ENCODE data around the gene INTS11. TPM values are rescaled to one million over a fixed set of nuclear protein-coding genes. Genes with fewer than 3 reads are reported as not detected.

Gene INTS11
- total RNA-seq, 3 donors from 2014 or later (not counting 1 experiment from before 2014, with no cell fraction given) = 150 to 189 (median 181) TPM

DNA sequence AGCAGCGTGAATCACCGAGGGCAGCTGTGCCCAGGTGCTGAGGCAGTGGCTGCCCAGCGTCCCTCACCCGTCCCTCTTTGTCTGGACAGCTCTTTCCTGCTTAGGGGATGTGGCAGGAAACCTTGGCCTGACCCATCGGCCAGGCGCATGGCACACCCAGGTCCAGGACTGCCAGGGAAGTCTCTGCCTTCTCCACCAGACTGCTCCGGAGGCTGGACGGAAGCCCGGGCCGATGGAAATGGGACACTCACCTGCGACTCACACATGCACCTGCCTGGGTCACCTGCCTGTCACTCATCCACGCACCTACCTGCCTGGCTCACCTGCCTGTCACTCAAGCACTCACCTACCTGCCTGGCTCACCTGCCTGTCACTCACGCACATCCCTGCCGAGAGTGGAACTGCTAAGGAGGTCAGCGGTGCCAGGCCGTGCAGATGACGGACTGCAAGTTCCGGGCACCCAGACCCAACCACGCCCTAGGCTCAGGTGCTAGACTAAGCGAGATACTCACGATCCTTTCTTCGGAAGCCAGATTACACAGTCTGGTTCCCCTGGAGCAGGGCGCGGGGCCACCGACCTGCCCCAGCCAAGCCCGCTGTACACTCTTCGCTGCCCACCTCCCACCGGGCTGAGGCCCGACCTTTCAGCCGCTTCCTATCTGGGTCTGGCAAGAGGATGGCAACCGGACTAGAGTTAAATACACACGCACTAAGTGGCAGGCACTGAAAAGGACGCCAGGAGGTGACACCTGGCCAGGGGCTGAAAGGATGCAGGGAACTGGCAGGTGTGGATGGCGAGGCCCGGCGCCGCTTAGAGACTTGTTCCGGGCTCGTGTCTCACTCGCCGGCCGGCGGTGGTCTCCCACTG, 51.9 kb downstream of the INTS11 start:
- WGBS (ENCODE audit: insufficient coverage) = 48% methylated on average over 43 of the region's 43 CpGs
- no peaks in the 10 kb centered on the region for H3K36me3 Mint-ChIP-seq
- H3K27me3 ChIP-seq (ENCODE audit: control insufficient read depth, insufficient read depth, low read length) = no peaks in the 10 kb centered on the region
- H3K4me1 Mint-ChIP-seq = peaks cover 28 to 44% of the 10 kb centered on the region in 2 donors
- ATAC-seq (peak in 1 of 3 donors; percentile 5), DNase-seq (no peak)
- H3K27ac ChIP-seq (ENCODE audit: low read length) = peak overlapping the region; percentile 36
- H3K4me3 Mint-ChIP-seq = peak overlapping the region; percentile 84
- TF ChIP-seq, protein P1, sequence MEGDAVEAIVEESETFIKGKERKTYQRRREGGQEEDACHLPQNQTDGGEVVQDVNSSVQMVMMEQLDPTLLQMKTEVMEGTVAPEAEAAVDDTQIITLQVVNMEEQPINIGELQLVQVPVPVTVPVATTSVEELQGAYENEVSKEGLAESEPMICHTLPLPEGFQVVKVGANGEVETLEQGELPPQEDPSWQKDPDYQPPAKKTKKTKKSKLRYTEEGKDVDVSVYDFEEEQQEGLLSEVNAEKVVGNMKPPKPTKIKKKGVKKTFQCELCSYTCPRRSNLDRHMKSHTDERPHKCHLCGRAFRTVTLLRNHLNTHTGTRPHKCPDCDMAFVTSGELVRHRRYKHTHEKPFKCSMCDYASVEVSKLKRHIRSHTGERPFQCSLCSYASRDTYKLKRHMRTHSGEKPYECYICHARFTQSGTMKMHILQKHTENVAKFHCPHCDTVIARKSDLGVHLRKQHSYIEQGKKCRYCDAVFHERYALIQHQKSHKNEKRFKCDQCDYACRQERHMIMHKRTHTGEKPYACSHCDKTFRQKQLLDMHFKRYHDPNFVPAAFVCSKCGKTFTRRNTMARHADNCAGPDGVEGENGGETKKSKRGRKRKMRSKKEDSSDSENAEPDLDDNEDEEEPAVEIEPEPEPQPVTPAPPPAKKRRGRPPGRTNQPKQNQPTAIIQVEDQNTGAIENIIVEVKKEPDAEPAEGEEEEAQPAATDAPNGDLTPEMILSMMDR (IDR thresholded peaks at IDR 0.05) = no peak
- no peaks in the 10 kb centered on the region for H3K27me3 Mint-ChIP-seq (ENCODE audit: low read depth in 2 of 2)
- H3K36me3 ChIP-seq (ENCODE audit: control insufficient read depth, insufficient read depth, low read length) = peaks cover 3% of the 10 kb centered on the region
- peak overlapping the region; percentile 51 to 58 for H3K27ac Mint-ChIP-seq
- no peaks in the 10 kb centered on the region for H3K9me3 Mint-ChIP-seq
- intact Hi-C loops (cut with micrococcal nuclease) = loop anchor here (5.0 kb wide), 2 partner anchors 35 to 155 kb away; partner anchors contain the start of genes ACAP3, C1orf159 and PUSL1
- H3K4me3 ChIP-seq (ENCODE audit: low read length) = peak overlapping the region; percentile 74
- H3K4me1 ChIP-seq (ENCODE audit: control insufficient read depth, insufficient read depth, low read length) = peaks cover 42% of the 10 kb centered on the region
- no peaks in the 10 kb centered on the region for H3K9me3 ChIP-seq (ENCODE audit: control insufficient read depth, insufficient read depth, low read length)

DNA sequence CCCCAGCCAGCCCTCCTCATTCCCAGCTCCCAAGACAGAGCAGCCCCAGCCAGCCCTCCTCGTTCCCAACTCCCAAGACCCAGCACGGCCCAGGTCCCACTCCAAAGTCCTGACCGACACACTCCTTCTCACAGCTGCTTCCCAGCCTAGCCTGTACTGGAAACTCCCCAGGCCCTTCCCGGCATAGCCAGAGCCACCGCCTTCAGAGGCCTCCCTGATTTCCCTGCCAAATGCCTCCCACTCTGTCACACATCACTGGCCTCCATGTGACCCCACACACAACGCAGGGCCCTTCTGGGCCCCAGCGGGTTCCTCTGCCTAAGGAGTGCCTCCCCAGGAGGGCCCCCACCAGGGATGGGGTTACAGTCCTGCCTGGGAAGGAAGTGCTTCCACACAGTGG, 53.6 kb downstream of the INTS11 start:
- no peak for ATAC-seq
- no peak overlapping the region for H3K4me3 ChIP-seq (ENCODE audit: low read length)
- peaks cover 42% of the 10 kb centered on the region for H3K4me1 ChIP-seq (ENCODE audit: control insufficient read depth, insufficient read depth, low read length)
- TF ChIP-seq, protein P1 (IDR thresholded peaks at IDR 0.05) = no peak
- H3K4me1 Mint-ChIP-seq = peaks cover 28 to 49% of the 10 kb centered on the region in 2 donors
- H3K27ac ChIP-seq (ENCODE audit: low read length) = no peak overlapping the region
- H3K4me3 Mint-ChIP-seq = peak overlapping the region; percentile 84
- 91% methylated on average over 7 of the region's 7 CpGs for WGBS (ENCODE audit: insufficient coverage)
- H3K9me3 ChIP-seq (ENCODE audit: control insufficient read depth, insufficient read depth, low read length) = no peaks in the 10 kb centered on the region
- intact Hi-C loops (cut with micrococcal nuclease) = loop anchor here (5.0 kb wide), 2 partner anchors 36 to 154 kb away; partner anchors contain the start of genes ACAP3, C1orf159 and PUSL1
- H3K36me3 ChIP-seq (ENCODE audit: control insufficient read depth, insufficient read depth, low read length) = peaks cover 7% of the 10 kb centered on the region
- no peaks in the 10 kb centered on the region for H3K27me3 Mint-ChIP-seq (ENCODE audit: low read depth in 2 of 2)
- no peaks in the 10 kb centered on the region for H3K9me3 Mint-ChIP-seq
- no peak for DNase-seq
- H3K36me3 Mint-ChIP-seq = no peaks in the 10 kb centered on the region
- peak overlapping the region; percentile 51 to 58 for H3K27ac Mint-ChIP-seq
- no peaks in the 10 kb centered on the region for H3K27me3 ChIP-seq (ENCODE audit: control insufficient read depth, insufficient read depth, low read length)

DNA sequence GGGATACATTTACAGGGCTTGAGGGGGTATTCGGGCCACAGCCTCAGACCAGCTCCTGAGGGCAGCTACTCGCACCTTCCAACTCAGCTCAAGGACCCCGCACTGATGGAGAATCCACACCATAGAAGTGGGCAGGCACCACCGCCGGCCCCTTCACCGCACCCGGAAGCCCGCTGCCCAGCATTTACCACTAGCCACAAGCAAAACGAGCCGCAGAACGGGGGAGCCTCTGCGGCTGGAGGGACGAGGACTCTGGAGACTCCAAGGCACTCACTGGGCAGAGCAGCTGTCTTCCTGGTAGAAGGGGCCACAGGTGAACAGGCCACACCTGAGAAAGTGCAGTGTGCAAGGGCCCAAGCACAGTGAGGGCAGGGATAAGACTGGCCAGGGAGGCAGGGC, 56.2 kb downstream of the INTS11 start:
- no peak overlapping the region for H3K27ac ChIP-seq (ENCODE audit: low read length)

More for the DNA sequence above, 56.2 kb downstream of the INTS11 start:
- Histone ChIP-seq H3K4me3 (ENCODE audit: low read length) (no peak overlapping the region), H3K9me3 (ENCODE audit: control insufficient read depth, insufficient read depth, low read length) (no peaks in the 10 kb centered on the region), H3K27me3 (ENCODE audit: control insufficient read depth, insufficient read depth, low read length) (no peaks in the 10 kb centered on the region), H3K4me1 (ENCODE audit: control insufficient read depth, insufficient read depth, low read length) (peaks cover 33% of the 10 kb centered on the region), H3K36me3 (ENCODE audit: control insufficient read depth, insufficient read depth, low read length) (peaks cover 11% of the 10 kb centered on the region)
- TF ChIP-seq, protein P1 (IDR thresholded peaks at IDR 0.05) = no peak
- peak overlapping the region in 1 of 2 donors; percentile 36 for H3K27ac Mint-ChIP-seq
- no peak overlapping the region for H3K4me3 Mint-ChIP-seq
- H3K9me3 Mint-ChIP-seq = no peaks in the 10 kb centered on the region
- no peak for DNase-seq
- no peaks in the 10 kb centered on the region for H3K36me3 Mint-ChIP-seq
- no peaks in the 10 kb centered on the region for H3K27me3 Mint-ChIP-seq (ENCODE audit: low read depth in 2 of 2)
- 96% methylated on average over 13 of the region's 13 CpGs for WGBS (ENCODE audit: insufficient coverage)
- no peak for ATAC-seq
- H3K4me1 Mint-ChIP-seq = peaks cover 28 to 49% of the 10 kb centered on the region in 2 donors
- intact Hi-C loops (cut with micrococcal nuclease) = no loop called here
